HepG2 (cell line): ENCODE data around the gene INAFM1. TPM values are rescaled to one million over a fixed set of nuclear protein-coding genes. Genes with fewer than 3 reads are reported as not detected.
A peak's percentile ranks its signal among the peaks of the same experiment; 100 is the strongest.

Source experiments
- ATAC-seq: fragments of 200-7000 bp; cut with Tn5 transposase; 3 replicates; pipeline ENCODE4 v1.9.1; 2020; ENCODE audit warnings: mild to moderate bottlenecking, moderate library complexity
- BruUV-seq: library from RNA; stranded (reverse); fragments of 400-500 nt; replicated peaks from 2 replicates; lab custom pipeline; 2021; lab: Mats Ljungman, UMichigan
- CTCF ChIA-PET: fragments of 300-600 bp; formaldehyde crosslinking; extraction: SDS; loops from one replicate; lab custom pipeline; 2021; ENCODE audit warnings: low total read pairs, inconsistent platforms, low intra/inter-chr PET ratio; lab: Yijun Ruan, JAX
- POLR2A ChIA-PET: fragments of 350-600 bp; sonication (Branson Sonifier 250); formaldehyde crosslinking; loops from one replicate; lab custom pipeline; 2020; ENCODE audit warnings: antibody characterized with exemption, inconsistent platforms; lab: Yijun Ruan, JAX
- DNase-seq: peaks from one replicate; pipeline ENCODE4 v3.0.0-alpha.2; 2015; ENCODE audit warnings: low spot score
- FAIRE-seq: peaks from 3 replicates; lab custom pipeline; 2011; peaks lifted over from hg19 to GRCh38; lab: Jason Lieb, UNC
- H2AFZ ChIP-seq: one replicate; pipeline ENCODE4 v1.6.1; 2011; ENCODE audit warnings: low read length, inconsistent platforms
- H3K27ac ChIP-seq: fragments of 300-600 bp; 3 replicates; pipeline ENCODE4 v1.8.0; 2011; ENCODE audit warnings: mixed run types, mild to moderate bottlenecking, mixed read lengths, low read length, inconsistent platforms; ENCODE audit not compliant: insufficient read depth; ENCODE audit errors: extremely low read length
- H3K27me3 ChIP-seq, 2 experiments: fragments of 200-600 bp in 1 of 2; 2 replicates in 1 of 2; 3 replicates in 1 of 2; pipeline versions ENCODE4 v1.6.0 to v1.8.0; 2011; ENCODE audit warnings: low read length in 2 of 2, mild to moderate bottlenecking in 2 of 2, moderate library complexity in 2 of 2, inconsistent platforms in 1 of 2; ENCODE audit not compliant: insufficient read depth in 2 of 2, control insufficient read depth in 1 of 2
- H3K36me3 ChIP-seq, 2 experiments: fragments of 200-600 bp in 1 of 2; replicated peaks in 1 of 2; 2 replicates in 1 of 2; 3 replicates in 1 of 2; pipeline versions ENCODE4 v1.5.1 to v1.8.0; 2011; ENCODE audit warnings: low read length in 2 of 2, inconsistent platforms in 1 of 2; ENCODE audit not compliant: insufficient read depth in 2 of 2, control insufficient read depth in 1 of 2
- H3K4me1 ChIP-seq: 2 replicates; pipeline ENCODE4 v1.5.1; 2012; ENCODE audit warnings: low read length, inconsistent platforms; ENCODE audit not compliant: insufficient read depth
- H3K4me2 ChIP-seq: 2 replicates; pipeline ENCODE4 v1.6.0; 2011; ENCODE audit warnings: low read depth, low read length, inconsistent platforms
- H3K4me3 ChIP-seq, 3 experiments: fragments of 200-600 bp in 1 of 3; sonication (generic), shearing (Covaris generic) in 1 of 3; replicated peaks in 1 of 3; 2 replicates each; pipeline ENCODE4 v1.5.1; 2011 to 2016; ENCODE audit warnings: low read length in 3 of 3, inconsistent platforms in 2 of 3, low read depth in 2 of 3, mild to moderate bottlenecking in 2 of 3, control low read depth in 1 of 3, mixed read lengths in 1 of 3; ENCODE audit not compliant: insufficient read depth in 1 of 3
- H3K79me2 ChIP-seq: one replicate; pipeline ENCODE4 v1.6.1; 2011; ENCODE audit warnings: low read length, inconsistent platforms; ENCODE audit not compliant: insufficient read depth
- H3K9ac ChIP-seq: 2 replicates; pipeline ENCODE4 v1.6.0; 2011; ENCODE audit warnings: mild to moderate bottlenecking, low read depth, low read length, inconsistent platforms; ENCODE audit not compliant: insufficient read depth
- H3K9me3 ChIP-seq: 2 replicates; pipeline ENCODE4 v1.5.1; 2012; ENCODE audit warnings: mild to moderate bottlenecking, low read length
- H4K20me1 ChIP-seq: 2 replicates; pipeline ENCODE4 v1.6.0; 2011; ENCODE audit warnings: inconsistent platforms, mild to moderate bottlenecking, low read length, moderate library complexity; ENCODE audit not compliant: insufficient read depth
- BORCS8-MEF2B ChIP-seq: sonication (generic); formaldehyde crosslinking; IDR thresholded peaks from 2 replicates; pipeline ENCODE4 v1.8.0; 2022; ENCODE audit warnings: mild to moderate bottlenecking, missing genetic modification reagents
- HDAC1 ChIP-seq: sonication (generic); formaldehyde crosslinking; IDR thresholded peaks from 2 replicates; pipeline ENCODE4 v1.5.1; 2020; ENCODE audit warnings: mild to moderate bottlenecking, missing genetic modification reagents
- POGZ ChIP-seq: sonication (generic); formaldehyde crosslinking; IDR thresholded peaks from 2 replicates; pipeline ENCODE4 v1.4.0; 2020; ENCODE audit warnings: mild to moderate bottlenecking, missing genetic modification reagents
- RBFOX2 ChIP-seq: fragments of 200-400 bp; formaldehyde crosslinking; IDR thresholded peaks from 2 replicates; pipeline ENCODE4 v1.6.1; 2017; ENCODE audit warnings: low read depth, mild to moderate bottlenecking, low read length
- SP4 ChIP-seq: sonication (generic); formaldehyde crosslinking; IDR thresholded peaks from 2 replicates; pipeline ENCODE4 v1.8.1; 2023; ENCODE audit warnings: mild to moderate bottlenecking, missing genetic modification reagents
- ZNF296 ChIP-seq: sonication (generic); formaldehyde crosslinking; conservative IDR thresholded peaks from 2 replicates; pipeline ENCODE4 v1.5.0; 2020; ENCODE audit warnings: mild to moderate bottlenecking, missing genetic modification reagents
- ZNF563 ChIP-seq: sonication (generic); formaldehyde crosslinking; IDR thresholded peaks from 2 replicates; pipeline ENCODE4 v1.8.0; 2022; ENCODE audit warnings: mild to moderate bottlenecking, moderate library complexity, missing genetic modification reagents
- ZSCAN12 ChIP-seq: sonication (generic); formaldehyde crosslinking; IDR thresholded peaks from 2 replicates; pipeline ENCODE4 v1.9.0; 2021; ENCODE audit warnings: mild to moderate bottlenecking, missing genetic modification reagents
- WGBS: methylation state at CpG from one replicate; pipeline ENCODE4 v1.1.6; 2017; ENCODE audit warnings: low lambda C conversion rate; 5-methylcytosine and 5-hydroxymethylcytosine counted together
- in situ Hi-C: cut with HindIII; loops from 2 replicates; pipeline ENCODE4 v1.10.0; 2017; ENCODE audit warnings: low pct_unique_long_range_greater_than_20kb; ENCODE audit not compliant: extremely low pct_ligation_motif_present
- intact Hi-C: fragments of 100-400 bp; cut with micrococcal nuclease; formaldehyde crosslinking; loops from one replicate; pipeline ENCODE4 v1.10.0; 2022; ENCODE audit not compliant: unreplicated experiment
- polyA plus RNA-seq, 8 experiments: library from polyadenylated mRNA; depleted of rRNA in 3 of 8; stranded (reverse) in 7 of 8; unstranded in 1 of 8; fragments of >200 nt; fragmentation: Illumina TruSeq in 4 of 8; extraction: Trizol in 4 of 8; gene quantifications; 2 replicates each; pipeline versions ENCODE4 v1.2.1 to v1.2.3, GENCODE V29; 2011 to 2016; ENCODE audit warnings: low read depth in 4 of 8, missing spikeins in 1 of 8, mixed read lengths in 1 of 8; ENCODE audit not compliant: insufficient read depth in 1 of 8
- total RNA-seq, 5 experiments: library from RNA; depleted of rRNA; stranded (reverse); fragments of >200 nt; fragmentation: Illumina TruSeq; extraction: Trizol; gene quantifications; 2 replicates each; pipeline ENCODE4 v1.2.3, GENCODE V29; 2016; ENCODE audit warnings: low read depth in 1 of 5
- TF ChIP-seq, protein P1 (sequence below): sonication (generic); formaldehyde crosslinking; IDR thresholded peaks from 2 replicates; pipeline ENCODE4 v1.5.1; 2020; ENCODE audit warnings: missing genetic modification reagents, mild to moderate bottlenecking, borderline replicate concordance
- TF ChIP-seq, protein P2 (sequence below): sonication (generic); formaldehyde crosslinking; IDR thresholded peaks from 2 replicates; pipeline ENCODE4 v1.4.0; 2020; ENCODE audit warnings: mild to moderate bottlenecking, missing genetic modification reagents
- TF ChIP-seq, protein P3 (sequence below): sonication (generic); formaldehyde crosslinking; IDR thresholded peaks from 2 replicates; pipeline ENCODE4 v1.4.0; 2020; ENCODE audit warnings: missing genetic modification reagents
- TF ChIP-seq, protein P4 (sequence below): sonication (generic); formaldehyde crosslinking; IDR thresholded peaks from 2 replicates; pipeline ENCODE4 v1.5.0; 2020; ENCODE audit warnings: mild to moderate bottlenecking, missing genetic modification reagents, borderline replicate concordance

INAFM1 gene
- total and polyA plus RNA-seq, 2 of the 13 experiments (the other 11 are each of a cell fraction or from before 2014, with no cell fraction given) = 0.88 to 1.9 TPM

DNA sequence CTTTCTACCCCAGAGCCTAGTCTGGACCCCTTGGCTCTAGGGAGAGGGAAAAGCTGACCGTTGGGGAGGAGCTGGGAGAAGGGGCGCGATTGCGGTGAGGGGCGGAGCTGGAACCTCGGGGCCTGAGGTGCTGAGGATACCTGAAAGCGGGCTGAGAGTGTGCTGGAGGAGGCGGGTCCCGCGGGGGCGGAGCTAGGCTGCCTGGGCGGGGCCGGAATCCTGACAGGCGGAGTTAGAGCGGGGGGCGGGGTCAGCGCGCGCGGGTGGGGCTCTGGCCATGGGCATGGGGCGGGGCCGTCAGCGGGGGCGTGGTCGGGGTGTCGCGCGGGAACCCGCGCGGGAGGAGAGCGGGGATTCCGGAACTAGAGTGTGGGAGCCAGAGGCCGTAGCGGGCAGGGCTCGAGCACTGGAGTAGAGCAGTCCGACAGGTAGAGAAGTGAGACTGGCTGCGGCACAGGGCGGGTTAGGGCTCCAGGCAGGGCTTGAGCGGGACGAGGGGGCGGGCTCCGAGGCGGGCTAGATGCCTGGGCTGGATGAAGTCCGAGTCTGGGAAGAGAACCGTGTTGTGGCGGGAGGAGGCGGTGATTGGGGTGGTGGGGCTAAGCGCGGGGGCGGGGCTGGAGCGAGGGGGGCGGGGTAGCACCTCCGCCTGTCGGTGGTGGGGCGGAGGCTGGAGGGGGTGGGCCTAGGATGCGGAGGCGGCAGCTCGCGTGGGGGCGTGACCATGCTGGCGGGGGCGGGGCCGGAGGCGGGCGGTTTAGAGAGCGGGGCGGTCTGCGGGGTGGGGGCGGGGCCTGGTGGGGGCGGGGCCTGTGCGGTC, at the start of gene INAFM1 (continued):
- TF ChIP-seq, protein P1, sequence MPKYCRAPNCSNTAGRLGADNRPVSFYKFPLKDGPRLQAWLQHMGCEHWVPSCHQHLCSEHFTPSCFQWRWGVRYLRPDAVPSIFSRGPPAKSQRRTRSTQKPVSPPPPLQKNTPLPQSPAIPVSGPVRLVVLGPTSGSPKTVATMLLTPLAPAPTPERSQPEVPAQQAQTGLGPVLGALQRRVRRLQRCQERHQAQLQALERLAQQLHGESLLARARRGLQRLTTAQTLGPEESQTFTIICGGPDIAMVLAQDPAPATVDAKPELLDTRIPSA (CRISPR knock-in tag) = no peak
- peak; percentile 78 for TF ChIP-seq SP4 (CRISPR knock-in tag)

DNA sequence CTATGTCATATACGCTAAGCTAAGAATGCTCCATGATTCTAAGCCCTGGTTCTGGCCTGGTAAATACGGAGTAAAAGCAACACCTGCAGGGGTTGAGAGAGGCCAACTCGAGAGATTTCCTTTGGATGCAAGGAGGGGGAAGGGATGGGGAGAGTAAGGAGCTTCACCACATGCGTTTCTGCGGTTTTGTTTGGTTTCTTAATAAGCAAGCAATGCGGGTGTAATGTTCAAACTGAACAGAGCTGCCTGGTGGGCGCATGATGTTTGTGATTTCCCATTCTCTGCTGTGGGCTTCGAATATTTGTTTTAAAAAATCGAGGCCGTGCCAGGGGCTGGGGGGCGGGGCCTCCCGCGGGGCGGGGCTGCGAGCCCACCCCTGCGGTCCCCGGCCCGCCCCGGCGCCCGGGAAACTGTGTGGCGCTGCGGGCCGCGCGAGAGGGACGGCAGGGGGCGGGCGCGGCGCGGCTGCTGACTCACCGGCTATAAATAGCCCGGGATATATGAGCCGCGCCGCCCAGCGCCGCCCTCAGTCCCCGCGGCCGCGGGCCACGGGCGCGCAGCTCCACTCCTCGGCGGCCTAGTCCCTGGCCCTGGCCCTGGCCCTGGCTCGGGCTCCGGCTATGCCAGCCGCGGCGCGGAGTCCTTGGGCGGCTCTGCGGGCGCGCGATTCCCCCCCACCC, 48.8 kb upstream of the INAFM1 start:
- Histone ChIP-seq H3K27ac (peak overlapping the region; percentile 93), H3K36me3 (peaks cover 14 to 27% of the 10 kb centered on the region in 2 experiments; a peak in 4 of 5 replicates), H3K4me2 (peak overlapping the region; percentile 94), H3K9me3 (no peaks in the 10 kb centered on the region), H3K4me1 (peaks cover 24% of the 10 kb centered on the region), H3K79me2 (peaks cover 23% of the 10 kb centered on the region), H2AFZ (no peak overlapping the region), H4K20me1 (peaks cover 23% of the 10 kb centered on the region), H3K9ac (peak overlapping the region; percentile 99), H3K4me3 (peak overlapping the region; percentile 94 to 100 (median 95); a peak in 5 of 6 replicates), H3K27me3 (peaks cover 0 to 4% of the 10 kb centered on the region in 2 experiments; a peak in 1 of 5 replicates)
- DNase-seq (peak; percentile 72), FAIRE-seq (peak; percentile 49), ATAC-seq (peak; percentile 70)
- POLR2A ChIA-PET = interaction anchor here (0.5 to 4.3 kb wide), 25 partner anchors 9 to 1759 kb away, joined by 3 to 93 read pairs (median 7); partner anchors contain the start of genes CCDC9, DHX34, INAFM1 and SAE1
- BruUV-seq = no TSS peak
- intact Hi-C loops (no loop called here), in situ Hi-C loops (no loop called here)
- CTCF ChIA-PET = no interaction called here
- 15% methylated on average over 12 of the region's 59 CpGs for WGBS
- TF ChIP-seq BORCS8-MEF2B (CRISPR knock-in tag) = 0 out of 2 replicates have a peak, but pooled peaks have one; percentile 52
- TF ChIP-seq, protein P2, sequence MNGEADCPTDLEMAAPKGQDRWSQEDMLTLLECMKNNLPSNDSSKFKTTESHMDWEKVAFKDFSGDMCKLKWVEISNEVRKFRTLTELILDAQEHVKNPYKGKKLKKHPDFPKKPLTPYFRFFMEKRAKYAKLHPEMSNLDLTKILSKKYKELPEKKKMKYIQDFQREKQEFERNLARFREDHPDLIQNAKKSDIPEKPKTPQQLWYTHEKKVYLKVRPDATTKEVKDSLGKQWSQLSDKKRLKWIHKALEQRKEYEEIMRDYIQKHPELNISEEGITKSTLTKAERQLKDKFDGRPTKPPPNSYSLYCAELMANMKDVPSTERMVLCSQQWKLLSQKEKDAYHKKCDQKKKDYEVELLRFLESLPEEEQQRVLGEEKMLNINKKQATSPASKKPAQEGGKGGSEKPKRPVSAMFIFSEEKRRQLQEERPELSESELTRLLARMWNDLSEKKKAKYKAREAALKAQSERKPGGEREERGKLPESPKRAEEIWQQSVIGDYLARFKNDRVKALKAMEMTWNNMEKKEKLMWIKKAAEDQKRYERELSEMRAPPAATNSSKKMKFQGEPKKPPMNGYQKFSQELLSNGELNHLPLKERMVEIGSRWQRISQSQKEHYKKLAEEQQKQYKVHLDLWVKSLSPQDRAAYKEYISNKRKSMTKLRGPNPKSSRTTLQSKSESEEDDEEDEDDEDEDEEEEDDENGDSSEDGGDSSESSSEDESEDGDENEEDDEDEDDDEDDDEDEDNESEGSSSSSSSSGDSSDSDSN (CRISPR knock-in tag) = peak; percentile 67; the same call in 1 of the 2 replicates
- TF ChIP-seq, protein P3, sequence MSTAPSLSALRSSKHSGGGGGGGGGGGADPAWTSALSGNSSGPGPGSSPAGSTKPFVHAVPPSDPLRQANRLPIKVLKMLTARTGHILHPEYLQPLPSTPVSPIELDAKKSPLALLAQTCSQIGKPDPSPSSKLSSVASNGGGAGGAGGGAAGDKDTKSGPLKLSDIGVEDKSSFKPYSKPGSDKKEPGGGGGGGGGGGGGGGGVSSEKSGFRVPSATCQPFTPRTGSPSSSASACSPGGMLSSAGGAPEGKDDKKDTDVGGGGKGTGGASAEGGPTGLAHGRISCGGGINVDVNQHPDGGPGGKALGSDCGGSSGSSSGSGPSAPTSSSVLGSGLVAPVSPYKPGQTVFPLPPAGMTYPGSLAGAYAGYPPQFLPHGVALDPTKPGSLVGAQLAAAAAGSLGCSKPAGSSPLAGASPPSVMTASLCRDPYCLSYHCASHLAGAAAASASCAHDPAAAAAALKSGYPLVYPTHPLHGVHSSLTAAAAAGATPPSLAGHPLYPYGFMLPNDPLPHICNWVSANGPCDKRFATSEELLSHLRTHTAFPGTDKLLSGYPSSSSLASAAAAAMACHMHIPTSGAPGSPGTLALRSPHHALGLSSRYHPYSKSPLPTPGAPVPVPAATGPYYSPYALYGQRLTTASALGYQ = peak; percentile 46; the same call in 1 of the 2 replicates
- TF ChIP-seq POGZ (CRISPR knock-in tag) = peak; percentile 27; the same call in 1 of the 2 replicates
- TF ChIP-seq, protein P4, sequence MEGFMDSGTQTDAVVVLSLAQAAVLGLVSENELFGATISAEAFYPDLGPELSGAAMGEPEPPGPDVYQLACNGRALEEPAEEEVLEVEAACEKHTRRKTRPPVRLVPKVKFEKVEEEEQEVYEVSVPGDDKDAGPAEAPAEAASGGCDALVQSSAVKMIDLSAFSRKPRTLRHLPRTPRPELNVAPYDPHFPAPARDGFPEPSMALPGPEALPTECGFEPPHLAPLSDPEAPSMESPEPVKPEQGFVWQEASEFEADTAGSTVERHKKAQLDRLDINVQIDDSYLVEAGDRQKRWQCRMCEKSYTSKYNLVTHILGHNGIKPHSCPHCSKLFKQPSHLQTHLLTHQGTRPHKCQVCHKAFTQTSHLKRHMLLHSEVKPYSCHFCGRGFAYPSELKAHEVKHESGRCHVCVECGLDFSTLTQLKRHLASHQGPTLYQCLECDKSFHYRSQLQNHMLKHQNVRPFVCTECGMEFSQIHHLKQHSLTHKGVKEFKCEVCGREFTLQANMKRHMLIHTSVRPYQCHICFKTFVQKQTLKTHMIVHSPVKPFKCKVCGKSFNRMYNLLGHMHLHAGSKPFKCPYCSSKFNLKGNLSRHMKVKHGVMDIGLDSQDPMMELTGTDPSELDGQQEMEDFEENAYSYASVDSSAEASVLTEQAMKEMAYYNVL = 0 out of 2 replicates have a peak, but pooled peaks have one; percentile 29
- no peak for TF ChIP-seq HDAC1 (CRISPR knock-in tag)
- peak; percentile 68; the same call in 1 of the 2 replicates for TF ChIP-seq ZSCAN12
- TF ChIP-seq ZNF296 (CRISPR knock-in tag) = no peak
- peak; percentile 99 for TF ChIP-seq RBFOX2
- TF ChIP-seq ZNF563 (CRISPR knock-in tag) = peak; percentile 88
